ENCODE data around the gene FBXL7. TPM values are rescaled to one million over a fixed set of nuclear protein-coding genes. Genes with fewer than 3 reads are reported as not detected.

The FBXL7 gene
- total and polyA plus RNA-seq, 2 donors (not counting 1 experiment from before 2014, with no cell fraction given) = not detected

GRCh38 chr5:15689836-15690235 is 189.9 kb downstream of the FBXL7 start:
- H3K79me2 ChIP-seq (ENCODE audit: control insufficient read depth, insufficient read depth, low read length) = no peaks in the 10 kb centered on the region
- intact Hi-C loops (cut with micrococcal nuclease) = no loop called here
- TF ChIP-seq CTCF (IDR thresholded peaks at IDR 0.05) (no peak), EZH2 (IDR thresholded peaks at IDR 0.05; ENCODE audit: borderline replicate concordance, insufficient read depth, low read depth, low read length, poor library complexity, severe bottlenecking) (no peak)
- no peak overlapping the region for H3K9ac ChIP-seq (ENCODE audit: low read length)
- H3K27me3 ChIP-seq (replicated peaks in 1 of 4; ENCODE audit: control extremely low read depth in 1 of 4, control insufficient read depth in 3 of 4, insufficient read depth in 4 of 4, low read length in 3 of 4) = no peaks in the 10 kb centered on the region
- Mint-ChIP-seq H3K27me3 (no peaks in the 10 kb centered on the region), H3K9me3 (ENCODE audit: insufficient read depth) (peaks cover 2% of the 10 kb centered on the region), H3K27ac (no peak overlapping the region), H3K4me1 (no peaks in the 10 kb centered on the region), H3K4me3 (no peak overlapping the region)
- ATAC-seq (ENCODE audit: low read depth) (no peak), DNase-seq (no peak)
- H3K36me3 ChIP-seq (replicated peaks in 1 of 2; ENCODE audit: control extremely low read depth in 1 of 2, control insufficient read depth in 1 of 2, extremely low read depth in 1 of 2, insufficient read depth in 2 of 2, low read length in 1 of 2) = no peaks in the 10 kb centered on the region
- no peaks in the 10 kb centered on the region for H4K20me1 ChIP-seq (ENCODE audit: control insufficient read depth, insufficient read depth, low read length, poor library complexity, severe bottlenecking)
- H3K4me3 ChIP-seq (ENCODE audit: control extremely low read depth in 1 of 5, extremely low read depth in 1 of 5, insufficient read depth in 1 of 5, low read depth in 2 of 5, low read length in 4 of 5) = no peak overlapping the region
- WGBS (ENCODE audit: insufficient coverage) = no CpG with 5 or more reads among the region's 1 CpG
- no peaks in the 10 kb centered on the region for H3K4me1 ChIP-seq (ENCODE audit: control insufficient read depth in 2 of 2, insufficient read depth in 2 of 2, low read length in 2 of 2)
- no peak overlapping the region for H2AFZ ChIP-seq (ENCODE audit: insufficient read depth, low read depth, low read length, poor library complexity, severe bottlenecking)
- ChIA-PET POLR2A (no interaction called here), CTCF (no interaction called here)
- H3K9me3 ChIP-seq (ENCODE audit: control extremely low read depth in 1 of 3, control insufficient read depth in 2 of 3, insufficient read depth in 1 of 3, low read length in 2 of 3) = peaks cover 0 to 5% (median 0%) of the 10 kb centered on the region in 3 donors
- no peak overlapping the region for H3K27ac ChIP-seq (ENCODE audit: low read length in 2 of 2)
- no peak overlapping the region for H3K4me2 ChIP-seq (replicated peaks; ENCODE audit: low read depth, low read length, poor library complexity, severe bottlenecking)

GRCh38 chr5:15690611-15691010 is 190.6 kb downstream of the FBXL7 start:
- ATAC-seq (ENCODE audit: low read depth) = no peak
- H3K27me3 Mint-ChIP-seq = no peaks in the 10 kb centered on the region
- H3K79me2 ChIP-seq (ENCODE audit: control insufficient read depth, insufficient read depth, low read length) = no peaks in the 10 kb centered on the region

More at GRCh38 chr5:15690611-15691010, 190.6 kb downstream of the FBXL7 start:
- no CpG with 5 or more reads among the region's 1 CpG for WGBS (ENCODE audit: insufficient coverage)
- no peaks in the 10 kb centered on the region for H3K27me3 ChIP-seq (replicated peaks in 1 of 4; ENCODE audit: control extremely low read depth in 1 of 4, control insufficient read depth in 3 of 4, insufficient read depth in 4 of 4, low read length in 3 of 4)
- CTCF ChIA-PET = no interaction called here
- no peak overlapping the region for H3K4me3 Mint-ChIP-seq
- intact Hi-C loops (cut with micrococcal nuclease) = no loop called here
- no peaks in the 10 kb centered on the region for H3K4me1 Mint-ChIP-seq
- peaks cover 0 to 5% (median 0%) of the 10 kb centered on the region in 3 donors for H3K9me3 ChIP-seq (ENCODE audit: control extremely low read depth in 1 of 3, control insufficient read depth in 2 of 3, insufficient read depth in 1 of 3, low read length in 2 of 3)
- no peaks in the 10 kb centered on the region for H3K36me3 ChIP-seq (replicated peaks in 1 of 2; ENCODE audit: control extremely low read depth in 1 of 2, control insufficient read depth in 1 of 2, extremely low read depth in 1 of 2, insufficient read depth in 2 of 2, low read length in 1 of 2)
- H3K27ac Mint-ChIP-seq = no peak overlapping the region
- no peaks in the 10 kb centered on the region for H4K20me1 ChIP-seq (ENCODE audit: control insufficient read depth, insufficient read depth, low read length, poor library complexity, severe bottlenecking)
- no peak overlapping the region for H2AFZ ChIP-seq (ENCODE audit: insufficient read depth, low read depth, low read length, poor library complexity, severe bottlenecking)
- H3K4me3 ChIP-seq (ENCODE audit: control extremely low read depth in 1 of 5, extremely low read depth in 1 of 5, insufficient read depth in 1 of 5, low read depth in 2 of 5, low read length in 4 of 5) = no peak overlapping the region
- no peak for TF ChIP-seq CTCF (IDR thresholded peaks at IDR 0.05)
- TF ChIP-seq EZH2 (IDR thresholded peaks at IDR 0.05; ENCODE audit: borderline replicate concordance, insufficient read depth, low read depth, low read length, poor library complexity, severe bottlenecking) = no peak
- H3K4me2 ChIP-seq (replicated peaks; ENCODE audit: low read depth, low read length, poor library complexity, severe bottlenecking) = no peak overlapping the region
- H3K27ac ChIP-seq (ENCODE audit: low read length in 2 of 2) = no peak overlapping the region
- H3K9me3 Mint-ChIP-seq (ENCODE audit: insufficient read depth) = peaks cover 2% of the 10 kb centered on the region
- no peak overlapping the region for H3K9ac ChIP-seq (ENCODE audit: low read length)
- POLR2A ChIA-PET = no interaction called here
- no peak for DNase-seq
- no peaks in the 10 kb centered on the region for H3K4me1 ChIP-seq (ENCODE audit: control insufficient read depth in 2 of 2, insufficient read depth in 2 of 2, low read length in 2 of 2)

Measured in B cell (primary cell).